ENCODE data around the gene CCBE1.
"Not testable (repeated sequence)": the region's sequence is repeated elsewhere in the genome, so short reads cannot be mapped to it uniquely, and the experiment has no call there.

CCBE1 gene

GRCh38 chr18:59518705-59519104, 178.5 kb downstream of the CCBE1 start:
- no peak for DNase-seq

- peak; percentile 10 for DNase-seq
Measured at GRCh38 chr18:59517446-59518165, 179.6 kb downstream of the CCBE1 start.

GRCh38 chr18:59516356-59517155, 180.7 kb downstream of the CCBE1 start:
- DNase-seq = no peak

- DNase-seq = not testable (repeated sequence)
Measured at GRCh38 chr18:59515956-59516355, 181.3 kb downstream of the CCBE1 start.

- DNase-seq = no peak
Measured at GRCh38 chr18:59515147-59515546, 182.1 kb downstream of the CCBE1 start.

- DNase-seq = no peak
Measured at GRCh38 chr18:59514203-59514602, 183.0 kb downstream of the CCBE1 start.

GRCh38 chr18:59512025-59512755, 185.0 kb downstream of the CCBE1 start:
- no peak for DNase-seq

- DNase-seq = no peak
Measured at GRCh38 chr18:59509481-59510442, 187.5 kb downstream of the CCBE1 start.

GRCh38 chr18:59505356-59505755, 191.9 kb downstream of the CCBE1 start:
- DNase-seq = no peak

GRCh38 chr18:59502274-59503175, 194.7 kb downstream of the CCBE1 start:
- no peak for DNase-seq

GRCh38 chr18:59501920-59502273, 195.3 kb downstream of the CCBE1 start:
- no peak for DNase-seq

- DNase-seq = no peak
Measured at GRCh38 chr18:59500765-59501164, 196.5 kb downstream of the CCBE1 start.

- DNase-seq = no peak
Measured at GRCh38 chr18:59498506-59499086, 198.6 kb downstream of the CCBE1 start.

GRCh38 chr18:59492756-59493421, 204.3 kb downstream of the CCBE1 start:
- no peak for DNase-seq

GRCh38 chr18:59488899-59489298, 208.3 kb downstream of the CCBE1 start:
- DNase-seq = peak; percentile 40

- no peak for DNase-seq
Measured at GRCh38 chr18:59485382-59485781, 211.8 kb downstream of the CCBE1 start.

- DNase-seq = no peak
Measured at GRCh38 chr18:59484561-59485328, 212.5 kb downstream of the CCBE1 start.

GRCh38 chr18:59484131-59484530, 213.1 kb downstream of the CCBE1 start:
- DNase-seq = no peak

- DNase-seq = no peak
Measured at GRCh38 chr18:59481436-59481835, 215.8 kb downstream of the CCBE1 start.

GRCh38 chr18:59479776-59480175, 217.4 kb downstream of the CCBE1 start:
- DNase-seq = no peak
